Esophagus squamous epithelium (tissue), 5 donors: ENCODE data around the gene CREB3L1. TPM values are rescaled to one million over a fixed set of nuclear protein-coding genes. Genes with fewer than 3 reads are reported as not detected.
A peak's percentile ranks its signal among the peaks of the same experiment; 100 is the strongest.

Experiments used
- DNase-seq: peaks from one replicate; lab custom pipeline; 2025; lab: John Stamatoyannopoulos, UW
- H3K27ac ChIP-seq, 4 donors: fragments of 200-600 bp; sonication (generic); one replicate each; pipeline ENCODE4 v1.5.1; 2016 to 2019; ENCODE audit warnings: mild to moderate bottlenecking in 1 of 4
- H3K27me3 ChIP-seq, 4 donors: fragments of 200-600 bp; sonication (generic); 1 replicate in 3 of 4; 2 replicates in 1 of 4; pipeline versions ENCODE4 v1.5.1 to v1.6.0; 2017 to 2021; ENCODE audit warnings: antibody characterized with exemption in 1 of 4
- H3K36me3 ChIP-seq, 3 donors: fragments of 200-600 bp; sonication (generic); one replicate each; pipeline ENCODE4 v1.5.1; 2016 to 2019
- H3K4me1 ChIP-seq, 3 donors: fragments of 200-600 bp; sonication (generic); one replicate each; pipeline ENCODE4 v1.5.1; 2017 to 2019
- H3K4me3 ChIP-seq, 4 donors: fragments of 200-600 bp; sonication (generic); 1 replicate in 3 of 4; 2 replicates in 1 of 4; pipeline ENCODE4 v1.5.1; 2016 to 2019; ENCODE audit warnings: mild to moderate bottlenecking in 2 of 4, moderate library complexity in 1 of 4
- H3K9me3 ChIP-seq, 3 donors: fragments of 200-600 bp; sonication (generic); one replicate each; pipeline ENCODE4 v1.5.1; 2016 to 2019
- CTCF ChIP-seq, 6 experiments: fragments of 450-650 bp in 4 of 6; fragments of 200-600 bp in 2 of 6; sonication (generic) in 2 of 6; IDR thresholded peaks; one replicate each; pipeline ENCODE4 v1.5.1; 2016 to 2019; ENCODE audit warnings: antibody characterized with exemption in 6 of 6, mild to moderate bottlenecking in 4 of 6, moderate library complexity in 4 of 6
- POLR2A ChIP-seq, 4 donors: fragments of 450-650 bp; IDR thresholded peaks; one replicate each; pipeline ENCODE4 v1.6.1; 2017; ENCODE audit warnings: antibody characterized with exemption in 4 of 4, mild to moderate bottlenecking in 4 of 4, moderate library complexity in 3 of 4
- whole genome bisulfite sequencing, 2 donors: methylation state at CpG; one replicate each; pipeline ENCODE4 v1.1.5; 2018; 5-methylcytosine and 5-hydroxymethylcytosine counted together
- intact Hi-C: fragments of 100-400 bp; cut with DNase I; formaldehyde crosslinking; loops from one replicate; pipeline ENCODE4 v1.15.0; 2022
- total RNA-seq, 4 donors: library from RNA; depleted of rRNA; stranded (reverse); fragments of >200 nt; gene quantifications; one replicate each; pipeline ENCODE4 v1.1.0, GENCODE V29; 2016
- donor health status: DM: yes; HTN: yes; CAD: no.

CREB3L1 gene
- total RNA-seq, 4 donors from 2014 or later = 0.13 to 2.1 (median 0.63) TPM

GRCh38 chr11:46308631-46309419, 31.4 kb downstream of the CREB3L1 start:
- no peak for DNase-seq
- H3K27me3 ChIP-seq = peaks cover 0 to 5% (median 0%) of the 10 kb centered on the region in 4 donors
- H3K4me1 ChIP-seq = peaks cover 0 to 12% (median 4%) of the 10 kb centered on the region in 3 donors
- H3K27ac ChIP-seq = no peak overlapping the region
- intact Hi-C loops = loop anchor here (5.0 kb wide), 2 partner anchors 57 to 72 kb away; no protein-coding TSS in a partner anchor
- TF ChIP-seq POLR2A (IDR thresholded peaks at IDR 0.05) = no peak
- TF ChIP-seq CTCF (IDR thresholded peaks at IDR 0.05) = peak; percentile 58 to 93 (median 84)
- H3K4me3 ChIP-seq = no peak overlapping the region
- WGBS, 2 donors = 18 to 35% methylated on average over 6 of the region's 12 CpGs
- H3K36me3 ChIP-seq = no peaks in the 10 kb centered on the region
- H3K9me3 ChIP-seq = no peaks in the 10 kb centered on the region

GRCh38 chr11:46309814-46310259, 32.4 kb downstream of the CREB3L1 start:
- H3K9me3 ChIP-seq = no peaks in the 10 kb centered on the region
- no peaks in the 10 kb centered on the region for H3K36me3 ChIP-seq
- intact Hi-C loops = loop anchor here (5.0 kb wide), 2 partner anchors 58 to 73 kb away; no protein-coding TSS in a partner anchor
- H3K27ac ChIP-seq = no peak overlapping the region
- 31 to 45% methylated on average over 4 of the region's 4 CpGs for WGBS, 2 donors
- no peak for TF ChIP-seq POLR2A (IDR thresholded peaks at IDR 0.05)
- TF ChIP-seq CTCF (IDR thresholded peaks at IDR 0.05) = no peak
- DNase-seq = no peak
- no peak overlapping the region for H3K4me3 ChIP-seq
- H3K4me1 ChIP-seq = peaks cover 0 to 12% (median 4%) of the 10 kb centered on the region in 3 donors
- H3K27me3 ChIP-seq = peaks cover 0 to 5% (median 0%) of the 10 kb centered on the region in 4 donors

- intact Hi-C loops = no loop called here
- peaks cover 0 to 11% (median 0%) of the 10 kb centered on the region in 3 donors for H3K4me1 ChIP-seq
- WGBS, 2 donors = 28 to 43% methylated on average over 14 to 16 of the region's 16 CpGs
- no peak for DNase-seq
- H3K9me3 ChIP-seq = no peaks in the 10 kb centered on the region
- no peak overlapping the region for H3K4me3 ChIP-seq
- no peaks in the 10 kb centered on the region for H3K27me3 ChIP-seq
- no peak overlapping the region for H3K27ac ChIP-seq
- peak; percentile 86 to 94 (median 88) for TF ChIP-seq CTCF (IDR thresholded peaks at IDR 0.05)
- no peak for TF ChIP-seq POLR2A (IDR thresholded peaks at IDR 0.05)
- H3K36me3 ChIP-seq = no peaks in the 10 kb centered on the region
Observed at GRCh38 chr11:46315033-46315738, 37.7 kb downstream of the CREB3L1 start.

GRCh38 chr11:46315783-46316563, 38.5 kb downstream of the CREB3L1 start:
- Histone ChIP-seq H3K27me3 (no peaks in the 10 kb centered on the region), H3K4me1 (peaks cover 0 to 11% (median 0%) of the 10 kb centered on the region in 3 donors), H3K36me3 (no peaks in the 10 kb centered on the region), H3K4me3 (no peak overlapping the region), H3K27ac (no peak overlapping the region), H3K9me3 (no peaks in the 10 kb centered on the region)
- WGBS, 2 donors = 77 to 95% methylated on average over 3 to 6 of the region's 12 CpGs
- intact Hi-C loops = no loop called here
- TF ChIP-seq CTCF (IDR thresholded peaks at IDR 0.05) (no peak), POLR2A (IDR thresholded peaks at IDR 0.05) (no peak)
- DNase-seq = no peak
